Astrocyte of the spinal cord (primary cell): Measurements from ENCODE around the gene PKIG.

Experiments used
- DNase-seq: peaks from one replicate; pipeline ENCODE4 v3.0.0; 2011; ENCODE audit warnings: low read depth, low spot score
- H3K4me3 ChIP-seq: 2 replicates; pipeline ENCODE4 v1.5.1; 2011; ENCODE audit warnings: low read depth, mild to moderate bottlenecking, low read length, moderate library complexity
- in situ Hi-C: cut with HindIII; loops from 2 replicates; pipeline ENCODE4 v1.10.0; 2017; ENCODE audit warnings: low sequenced_read_pairs
- TF ChIP-seq, protein P1 (sequence below): IDR thresholded peaks from 2 replicates; pipeline ENCODE4 v1.5.1; 2012; ENCODE audit warnings: low read depth, mild to moderate bottlenecking, low read length, inconsistent platforms

The PKIG gene

DNA sequence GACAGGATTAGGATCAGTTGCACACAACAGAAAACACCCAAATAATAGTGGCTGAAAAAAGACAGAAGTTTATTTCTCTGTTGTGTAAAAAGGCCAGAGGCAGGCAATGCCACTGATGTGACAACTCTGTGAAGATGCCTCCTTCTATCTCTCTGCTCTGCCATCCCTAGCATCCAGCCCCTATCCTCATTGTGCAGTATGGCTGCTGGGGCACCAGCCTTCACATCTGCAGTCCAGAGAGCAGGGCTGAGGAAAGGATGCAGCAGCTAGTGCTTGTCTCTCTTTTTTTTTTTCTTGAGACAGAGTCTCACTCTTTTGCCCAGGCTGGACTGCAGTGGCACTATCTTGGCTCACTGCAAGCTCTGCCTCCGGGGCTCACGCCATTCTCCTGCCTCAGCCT, 75.5 kb downstream of the PKIG start:
- TF ChIP-seq, protein P1, sequence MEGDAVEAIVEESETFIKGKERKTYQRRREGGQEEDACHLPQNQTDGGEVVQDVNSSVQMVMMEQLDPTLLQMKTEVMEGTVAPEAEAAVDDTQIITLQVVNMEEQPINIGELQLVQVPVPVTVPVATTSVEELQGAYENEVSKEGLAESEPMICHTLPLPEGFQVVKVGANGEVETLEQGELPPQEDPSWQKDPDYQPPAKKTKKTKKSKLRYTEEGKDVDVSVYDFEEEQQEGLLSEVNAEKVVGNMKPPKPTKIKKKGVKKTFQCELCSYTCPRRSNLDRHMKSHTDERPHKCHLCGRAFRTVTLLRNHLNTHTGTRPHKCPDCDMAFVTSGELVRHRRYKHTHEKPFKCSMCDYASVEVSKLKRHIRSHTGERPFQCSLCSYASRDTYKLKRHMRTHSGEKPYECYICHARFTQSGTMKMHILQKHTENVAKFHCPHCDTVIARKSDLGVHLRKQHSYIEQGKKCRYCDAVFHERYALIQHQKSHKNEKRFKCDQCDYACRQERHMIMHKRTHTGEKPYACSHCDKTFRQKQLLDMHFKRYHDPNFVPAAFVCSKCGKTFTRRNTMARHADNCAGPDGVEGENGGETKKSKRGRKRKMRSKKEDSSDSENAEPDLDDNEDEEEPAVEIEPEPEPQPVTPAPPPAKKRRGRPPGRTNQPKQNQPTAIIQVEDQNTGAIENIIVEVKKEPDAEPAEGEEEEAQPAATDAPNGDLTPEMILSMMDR, result no peak
- in situ Hi-C loops, result no loop called here
- H3K4me3 ChIP-seq, result no peak overlapping the region
- no peak for DNase-seq

DNA sequence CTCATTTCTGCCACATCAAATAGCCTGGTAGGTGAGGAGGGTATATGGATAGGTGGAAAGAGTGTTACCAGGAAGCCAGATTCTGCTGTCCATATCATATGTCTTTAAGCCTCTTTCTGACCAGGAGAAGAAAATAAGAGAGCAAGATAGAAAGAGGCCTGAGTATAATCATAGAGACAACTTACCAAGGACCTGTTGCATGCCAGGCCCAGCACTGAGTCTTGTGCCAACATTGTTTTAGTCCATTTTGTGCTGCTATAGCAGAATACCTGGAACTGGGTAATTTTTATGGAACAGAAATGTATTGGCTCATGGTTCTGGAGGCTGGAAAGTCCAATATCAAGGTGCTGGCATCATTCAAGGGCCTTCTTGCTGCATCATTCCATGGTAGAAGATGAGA, 76.4 kb downstream of the PKIG start:
- TF ChIP-seq, protein P1, result no peak
- in situ Hi-C loops, result no loop called here

DNA sequence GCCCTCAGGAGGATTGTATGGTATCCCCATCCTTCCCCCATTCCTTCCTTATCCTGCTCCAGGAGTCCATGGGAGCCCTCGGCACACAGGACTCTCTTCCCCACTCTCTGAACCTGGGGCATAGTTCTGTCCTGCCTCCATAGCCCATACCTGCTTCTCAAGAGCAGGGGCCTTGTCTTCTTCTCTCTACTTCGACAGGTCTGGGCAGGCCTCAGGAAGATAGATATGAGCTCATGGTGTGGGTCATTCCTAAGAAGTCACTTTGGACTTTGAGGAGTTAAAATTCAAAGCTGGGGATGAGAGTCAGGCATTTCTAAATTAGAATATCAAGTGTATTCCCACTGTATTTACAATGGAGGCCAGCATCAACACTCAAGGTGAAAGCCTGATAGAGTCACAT, 77.6 kb downstream of the PKIG start:
- DNase-seq, result no peak
- in situ Hi-C loops, result no loop called here

More for the DNA sequence above, 76.4 kb downstream of the PKIG start:
- no peak for DNase-seq
- H3K4me3 ChIP-seq, result no peak overlapping the region

DNA sequence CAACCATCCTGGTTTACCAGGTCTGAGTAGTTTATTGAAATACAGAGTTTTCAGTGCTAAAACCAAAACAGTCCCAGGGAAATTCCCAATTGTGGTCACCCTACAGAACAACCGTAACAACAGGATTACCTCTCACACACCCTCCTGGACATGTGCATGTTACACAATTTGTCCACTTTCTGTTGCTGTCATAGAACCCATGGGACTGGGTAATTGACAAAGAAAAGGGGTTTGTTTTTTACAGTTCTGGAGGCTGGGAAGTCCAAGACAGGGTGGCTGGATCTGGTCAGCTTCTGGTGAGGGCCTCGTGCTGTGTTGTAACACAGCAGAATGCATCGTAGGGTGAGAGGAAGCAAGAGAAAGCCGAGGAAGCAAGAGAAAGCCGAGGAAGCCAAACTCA, 78.2 kb downstream of the PKIG start:
- DNase-seq, result no peak
- TF ChIP-seq, protein P1, result no peak
- H3K4me3 ChIP-seq, result no peak overlapping the region
- in situ Hi-C loops, result no loop called here

More for the DNA sequence above, 77.6 kb downstream of the PKIG start:
- H3K4me3 ChIP-seq, result no peak overlapping the region
- TF ChIP-seq, protein P1, result no peak

DNA sequence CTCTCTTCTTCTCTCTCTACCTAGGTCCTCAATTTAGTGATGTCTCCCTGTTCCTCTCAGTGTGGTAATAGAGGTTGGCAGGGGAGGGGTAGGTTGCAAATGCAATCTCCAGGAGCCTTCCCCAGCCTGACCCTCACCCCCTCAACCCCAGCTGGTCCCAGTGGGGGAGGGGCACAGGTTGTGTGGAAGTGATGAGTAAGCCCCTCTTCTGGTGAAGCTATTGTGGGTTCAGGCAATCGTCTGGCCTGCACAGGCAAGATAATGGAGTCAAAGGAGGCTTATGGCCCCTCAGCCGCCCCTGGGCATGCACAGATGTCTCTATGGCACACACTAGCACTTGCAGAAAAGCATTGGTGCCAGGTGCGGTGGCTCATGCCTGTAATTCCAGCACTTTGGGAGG, 79.9 kb downstream of the PKIG start:
- DNase-seq, result no peak
- no peak overlapping the region for H3K4me3 ChIP-seq
- in situ Hi-C loops, result no loop called here
- TF ChIP-seq, protein P1, result no peak

DNA sequence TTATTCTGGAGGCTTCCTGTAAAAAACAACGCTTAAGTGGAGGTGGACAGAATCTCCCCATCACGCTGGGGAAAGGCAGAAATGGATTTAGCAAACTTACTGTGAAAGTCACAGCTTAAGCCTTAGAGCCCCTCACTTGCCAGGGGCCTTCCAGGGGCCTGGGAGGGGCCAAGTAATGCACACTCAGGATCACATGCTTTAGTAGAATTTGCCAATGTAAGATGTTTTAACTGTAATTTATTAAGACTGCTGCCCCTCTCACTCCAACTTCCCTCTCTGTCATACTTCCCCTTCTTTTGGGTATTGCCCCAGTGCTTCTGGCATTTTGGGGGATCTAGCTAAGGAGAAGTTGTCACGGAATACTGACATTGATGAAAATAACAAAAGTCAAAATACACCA, 81.8 kb downstream of the PKIG start:
- no peak for DNase-seq
- H3K4me3 ChIP-seq, result no peak overlapping the region
- TF ChIP-seq, protein P1, result no peak
- in situ Hi-C loops, result no loop called here

DNA sequence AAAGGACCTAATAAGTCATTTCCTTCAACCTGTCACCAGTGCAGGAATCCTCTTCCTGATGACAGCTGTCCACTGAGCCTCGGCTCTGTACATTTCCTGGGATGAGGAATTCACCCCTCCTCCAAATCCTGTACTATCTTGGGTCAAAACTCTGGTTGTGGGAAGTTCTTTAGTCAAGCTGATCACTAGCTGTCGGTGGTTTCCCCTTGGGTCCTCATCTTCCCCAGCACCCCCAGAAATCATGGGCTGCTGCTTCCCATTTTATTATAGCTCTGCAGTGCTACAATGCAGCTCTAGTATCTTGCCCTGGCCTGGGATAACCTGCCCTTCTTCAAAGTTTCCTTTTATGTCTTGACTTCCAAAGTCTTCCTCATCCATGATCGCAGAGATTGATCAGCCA, 83.7 kb downstream of the PKIG start:
- no peak overlapping the region for H3K4me3 ChIP-seq
- TF ChIP-seq, protein P1, result no peak
- no peak for DNase-seq
- in situ Hi-C loops, result no loop called here
